Endothelial cell of umbilical vein (primary cell): ENCODE measurements around the gene RSF1. TPM values are rescaled to one million over a fixed set of nuclear protein-coding genes. Genes with fewer than 3 reads are reported as not detected.

ENCODE experiments used
- BruUV-seq: library from RNA; stranded (reverse); fragments of 400-500 nt; replicated peaks from 2 replicates; lab custom pipeline; 2021; lab: Mats Ljungman, UMichigan
- CTCF ChIA-PET: fragments of 300-600, 350-600 bp; sonication (Branson Sonifier 250); formaldehyde crosslinking; loops from one replicate; lab custom pipeline; 2021; ENCODE audit warnings: antibody characterized with exemption, inconsistent platforms; lab: Charles Lee
- POLR2A ChIA-PET: fragments of 300-600, 350-600 bp; sonication (Branson Sonifier 250); formaldehyde crosslinking; loops from one replicate; lab custom pipeline; 2021; ENCODE audit warnings: antibody characterized with exemption, inconsistent platforms; lab: Charles Lee
- DNase-seq: peaks from one replicate; pipeline ENCODE4 v3.0.0-alpha.2; 2011; ENCODE audit warnings: low read depth, low spot score
- FAIRE-seq: peaks from 2 replicates; lab custom pipeline; 2011; peaks lifted over from hg19 to GRCh38; lab: Jason Lieb, UNC
- H2AFZ ChIP-seq: 2 replicates; pipeline ENCODE4 v1.6.0; 2012; ENCODE audit warnings: low read depth, low read length, control low read depth, inconsistent platforms
- H3K27ac ChIP-seq: 2 replicates; pipeline ENCODE4 v1.5.1; 2011; ENCODE audit warnings: low read depth, mild to moderate bottlenecking, control low read depth, low read length, moderate library complexity; ENCODE audit not compliant: insufficient read depth
- H3K27me3 ChIP-seq, 2 experiments: 2 replicates each; pipeline versions ENCODE4 v1.6.0 to v1.6.1; 2011; ENCODE audit warnings: low read length in 2 of 2, mixed read lengths in 1 of 2; ENCODE audit not compliant: control insufficient read depth in 2 of 2, insufficient read depth in 2 of 2
- H3K36me3 ChIP-seq, 2 experiments: 2 replicates in 1 of 2; 3 replicates in 1 of 2; pipeline ENCODE4 v1.5.1; 2011; ENCODE audit warnings: low read length in 2 of 2, mild to moderate bottlenecking in 1 of 2, moderate library complexity in 1 of 2; ENCODE audit not compliant: control insufficient read depth in 2 of 2, insufficient read depth in 2 of 2; ENCODE audit errors: extremely low read depth in 1 of 2
- H3K4me1 ChIP-seq: 3 replicates; pipeline ENCODE4 v1.5.1; 2011; ENCODE audit warnings: mild to moderate bottlenecking, low read length; ENCODE audit not compliant: control insufficient read depth, insufficient read depth; ENCODE audit errors: extremely low read depth
- H3K4me2 ChIP-seq: 2 replicates; pipeline ENCODE4 v1.6.1; 2011; ENCODE audit warnings: low read length, control low read depth, mixed read lengths; ENCODE audit not compliant: insufficient read depth
- H3K4me3 ChIP-seq, 3 experiments: fragments of 200-600 bp in 1 of 3; sonication (generic), shearing (Covaris generic) in 1 of 3; replicated peaks in 1 of 3; 2 replicates each; pipeline ENCODE4 v1.5.1; 2011 to 2016; ENCODE audit warnings: control low read depth in 3 of 3, low read length in 3 of 3, mild to moderate bottlenecking in 2 of 3, inconsistent platforms in 1 of 3, low read depth in 1 of 3, moderate library complexity in 1 of 3; ENCODE audit not compliant: insufficient read depth in 1 of 3
- H3K79me2 ChIP-seq: 2 replicates; pipeline ENCODE4 v1.6.0; 2012; ENCODE audit warnings: low read length, inconsistent platforms; ENCODE audit not compliant: control insufficient read depth, insufficient read depth
- H3K9ac ChIP-seq: replicated peaks from 2 replicates; pipeline ENCODE3; 2011; ENCODE audit warnings: low read length, control low read depth; ENCODE audit not compliant: insufficient read depth; ENCODE audit errors: extremely low read depth
- H3K9me1 ChIP-seq: replicated peaks from 3 replicates; pipeline ENCODE4 v1.6.0; 2011; ENCODE audit warnings: mild to moderate bottlenecking, low read length; ENCODE audit not compliant: control insufficient read depth, insufficient read depth; ENCODE audit errors: extremely low read depth
- H3K9me3 ChIP-seq: replicated peaks from 2 replicates; pipeline ENCODE4 v1.5.1; 2012; ENCODE audit warnings: low read length, inconsistent platforms; ENCODE audit not compliant: control insufficient read depth, insufficient read depth
- H4K20me1 ChIP-seq: replicated peaks from 2 replicates; pipeline ENCODE3; 2011; ENCODE audit warnings: mild to moderate bottlenecking, low read length; ENCODE audit not compliant: control insufficient read depth, insufficient read depth; ENCODE audit errors: extremely low read depth
- EZH2 ChIP-seq: IDR thresholded peaks from 2 replicates; pipeline ENCODE4 v1.6.1; 2012; ENCODE audit warnings: borderline replicate concordance, low read depth, mild to moderate bottlenecking, moderate library complexity, low read length, inconsistent platforms; ENCODE audit not compliant: severe bottlenecking
- FOS ChIP-seq: IDR thresholded peaks from 2 replicates; pipeline ENCODE4 v1.6.1; 2011; ENCODE audit warnings: mild to moderate bottlenecking, low read length, moderate library complexity, borderline replicate concordance; ENCODE audit not compliant: insufficient read depth
- GATA2 ChIP-seq: IDR thresholded peaks from 2 replicates; pipeline ENCODE4 v1.7.0; 2011; ENCODE audit warnings: low read depth, mild to moderate bottlenecking, moderate library complexity, mixed read lengths, low read length; ENCODE audit not compliant: insufficient read length, insufficient read depth
- JUN ChIP-seq: IDR thresholded peaks from 2 replicates; pipeline ENCODE4 v1.6.1; 2011; ENCODE audit warnings: borderline replicate concordance, low read depth; ENCODE audit not compliant: insufficient read length, insufficient read depth
- MYC ChIP-seq: IDR thresholded peaks from one replicate; pipeline ENCODE4 v1.6.1; 2011; ENCODE audit warnings: mild to moderate bottlenecking, low read depth, low read length
- POLR2A ChIP-seq: IDR thresholded peaks from 2 replicates; pipeline ENCODE4 v1.6.1; 2012; ENCODE audit warnings: low read depth, mild to moderate bottlenecking, control low read depth, low read length
- POLR2AphosphoS5 ChIP-seq: IDR thresholded peaks from 2 replicates; pipeline ENCODE4 v1.6.1; 2012; ENCODE audit warnings: low read depth, mild to moderate bottlenecking, control low read depth, low read length, moderate library complexity; ENCODE audit not compliant: insufficient read depth
- dilution Hi-C: fragments of 300-500 bp; cut with MboI; formaldehyde crosslinking; loops from one replicate; pipeline ENCODE4 v1.15.0; 2019; ENCODE audit warnings: low sequenced_read_pairs; ENCODE audit not compliant: extremely low pct_ligation_motif_present
- intact Hi-C: fragments of 100-400 bp; cut with micrococcal nuclease; formaldehyde crosslinking; loops from one replicate; pipeline ENCODE4 v1.10.0; 2022
- polyA plus RNA-seq, 4 experiments: library from polyadenylated mRNA; depleted of rRNA in 3 of 4; stranded (reverse) in 3 of 4; unstranded in 1 of 4; fragments of >200 nt; gene quantifications; 2 replicates each; pipeline versions ENCODE4 v1.2.1 to v1.2.3, GENCODE V29; 2011 to 2012; ENCODE audit warnings: missing spikeins in 1 of 4
- total RNA-seq: library from RNA; stranded (reverse); gene quantifications from 2 replicates; pipeline ENCODE4 v1.2.3, GENCODE V29; 2021
- TF ChIP-seq, protein P1 (sequence below): IDR thresholded peaks from 2 replicates; pipeline ENCODE4 v1.6.1; 2011; ENCODE audit not compliant: insufficient read depth, insufficient read length
- TF ChIP-seq, protein P2 (sequence below), 2 donors: IDR thresholded peaks; 1 replicate in 1 of 2; 2 replicates in 1 of 2; pipeline ENCODE4 v1.5.1; 2011; ENCODE audit warnings: low read length in 2 of 2, mild to moderate bottlenecking in 2 of 2, moderate library complexity in 2 of 2, control low read depth in 1 of 2, inconsistent platforms in 1 of 2, low read depth in 1 of 2; ENCODE audit not compliant: insufficient read depth in 1 of 2; ENCODE audit errors: extremely low read depth in 1 of 2

Gene RSF1
- total and polyA plus RNA-seq, 2 donors (not counting 3 experiments of a cell fraction or from before 2014, with no cell fraction given), result 10.0 to 55.1 TPM

DNA sequence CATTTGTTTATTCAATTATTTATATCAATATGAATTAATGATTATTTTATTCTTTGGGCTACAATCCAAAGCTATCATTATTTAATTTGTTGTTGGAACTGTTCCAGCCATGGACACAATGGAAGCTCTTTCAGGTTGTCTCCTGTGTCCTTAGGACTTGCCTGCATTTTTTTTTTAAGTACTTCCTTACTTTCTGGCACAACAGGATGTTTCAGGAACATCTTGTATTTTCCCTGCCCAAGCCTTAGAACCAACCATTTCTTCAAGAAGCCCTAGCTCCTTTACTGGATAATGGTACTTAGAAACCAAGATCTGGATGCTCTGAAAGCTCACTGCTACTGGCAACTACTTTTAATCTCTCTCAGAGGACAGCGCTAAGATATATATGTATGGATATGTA is 125.1 kb downstream of the RSF1 start:
- no peak overlapping the region for H3K4me2 ChIP-seq
- intact Hi-C loops (no loop called here), dilution Hi-C loops (no loop called here)
- FAIRE-seq (no peak), DNase-seq (peak; percentile 22)
- TF ChIP-seq POLR2AphosphoS5, result no peak
- TF ChIP-seq FOS, result no peak
- TF ChIP-seq, protein P1, sequence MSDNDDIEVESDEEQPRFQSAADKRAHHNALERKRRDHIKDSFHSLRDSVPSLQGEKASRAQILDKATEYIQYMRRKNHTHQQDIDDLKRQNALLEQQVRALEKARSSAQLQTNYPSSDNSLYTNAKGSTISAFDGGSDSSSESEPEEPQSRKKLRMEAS, result no peak
- no peak for TF ChIP-seq POLR2A
- no peak for TF ChIP-seq MYC
- TF ChIP-seq GATA2, result no peak
- no peak for TF ChIP-seq JUN
- no peak for TF ChIP-seq EZH2
- TF ChIP-seq, protein P2, sequence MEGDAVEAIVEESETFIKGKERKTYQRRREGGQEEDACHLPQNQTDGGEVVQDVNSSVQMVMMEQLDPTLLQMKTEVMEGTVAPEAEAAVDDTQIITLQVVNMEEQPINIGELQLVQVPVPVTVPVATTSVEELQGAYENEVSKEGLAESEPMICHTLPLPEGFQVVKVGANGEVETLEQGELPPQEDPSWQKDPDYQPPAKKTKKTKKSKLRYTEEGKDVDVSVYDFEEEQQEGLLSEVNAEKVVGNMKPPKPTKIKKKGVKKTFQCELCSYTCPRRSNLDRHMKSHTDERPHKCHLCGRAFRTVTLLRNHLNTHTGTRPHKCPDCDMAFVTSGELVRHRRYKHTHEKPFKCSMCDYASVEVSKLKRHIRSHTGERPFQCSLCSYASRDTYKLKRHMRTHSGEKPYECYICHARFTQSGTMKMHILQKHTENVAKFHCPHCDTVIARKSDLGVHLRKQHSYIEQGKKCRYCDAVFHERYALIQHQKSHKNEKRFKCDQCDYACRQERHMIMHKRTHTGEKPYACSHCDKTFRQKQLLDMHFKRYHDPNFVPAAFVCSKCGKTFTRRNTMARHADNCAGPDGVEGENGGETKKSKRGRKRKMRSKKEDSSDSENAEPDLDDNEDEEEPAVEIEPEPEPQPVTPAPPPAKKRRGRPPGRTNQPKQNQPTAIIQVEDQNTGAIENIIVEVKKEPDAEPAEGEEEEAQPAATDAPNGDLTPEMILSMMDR (IDR thresholded peaks at IDR 0.05; ENCODE audit: extremely low read depth in 1 of 2, insufficient read depth in 1 of 2, low read depth in 1 of 2, low read length in 2 of 2), result no peak
- no peak overlapping the region for H3K4me3 ChIP-seq
- H3K79me2 ChIP-seq, result no peaks in the 10 kb centered on the region
- no peaks in the 10 kb centered on the region for H3K27me3 ChIP-seq
- peaks cover 2% of the 10 kb centered on the region for H3K9me1 ChIP-seq
- no TSS peak for BruUV-seq
- ChIA-PET POLR2A (no interaction called here), CTCF (interaction anchor here (1.0 to 1.5 kb wide), 3 partner anchors 9 to 67 kb away, joined by 3 to 5 read pairs (median 3); no protein-coding TSS in a partner anchor)
- no peaks in the 10 kb centered on the region for H4K20me1 ChIP-seq
- H2AFZ ChIP-seq, result no peak overlapping the region
- H3K36me3 ChIP-seq, result peaks cover 2 to 6% of the 10 kb centered on the region in 2 experiments
- H3K4me1 ChIP-seq, result peaks cover 7% of the 10 kb centered on the region
- no peak overlapping the region for H3K9ac ChIP-seq
- H3K9me3 ChIP-seq, result no peaks in the 10 kb centered on the region
- no peak overlapping the region for H3K27ac ChIP-seq
